ENCODE measurements around the gene OSBPL3. TPM values are rescaled to one million over a fixed set of nuclear protein-coding genes. Genes with fewer than 3 reads are reported as not detected.

OSBPL3 gene
- polyA plus RNA-seq, 1 of the 3 experiments (the other 2 are of a cell fraction), result 23.2 TPM

GRCh38 chr7:24851786-24852185, 128.2 kb downstream of the OSBPL3 start:
- H3K9me3 ChIP-seq, result no peaks in the 10 kb centered on the region
- no peaks in the 10 kb centered on the region for H4K20me1 ChIP-seq (ENCODE audit: insufficient read depth)
- peaks cover 29 to 47% of the 10 kb centered on the region in 2 experiments for H3K36me3 ChIP-seq (replicated peaks in 1 of 2; ENCODE audit: control insufficient read depth in 1 of 2, insufficient read depth in 2 of 2, low read length in 1 of 2)
- no peak overlapping the region for H2AFZ ChIP-seq (ENCODE audit: low read depth)
- H3K9ac ChIP-seq, result no peak overlapping the region
- DNase-seq, result no peak
- H3K4me2 ChIP-seq, result no peak overlapping the region
- H3K4me3 ChIP-seq (ENCODE audit: low read depth in 2 of 2, low read length in 1 of 2), result no peak overlapping the region
- H3K27me3 ChIP-seq (ENCODE audit: insufficient read depth), result no peaks in the 10 kb centered on the region
- H3K9me2 ChIP-seq, result no peaks in the 10 kb centered on the region
- ChIA-PET CTCF (interaction anchor here (0.9 to 1.6 kb wide), 3 partner anchors 23 to 247 kb away, joined by 3 to 9 read pairs (median 3); no protein-coding TSS in a partner anchor), POLR2A (no interaction called here)
- peaks cover 0 to 27% of the 10 kb centered on the region in 2 experiments; a peak in 1 of 4 replicates for H3K4me1 ChIP-seq (ENCODE audit: control insufficient read depth in 1 of 2, insufficient read depth in 2 of 2, low read depth in 1 of 2, low read length in 1 of 2)
- no peaks in the 10 kb centered on the region for H3K79me2 ChIP-seq (ENCODE audit: insufficient read depth)
- TF ChIP-seq FOSL2 (IDR thresholded peaks at IDR 0.05; ENCODE audit: borderline replicate concordance, low read depth) (peak; percentile 80), JUND (IDR thresholded peaks at IDR 0.05) (peak; percentile 74), PBX3 (IDR thresholded peaks at IDR 0.05) (peak; percentile 70), SMC3 (IDR thresholded peaks at IDR 0.05; ENCODE audit: low read depth, low read length) (no peak)
- H3K27ac ChIP-seq (ENCODE audit: low read depth in 2 of 2, low read length in 1 of 2), result peak overlapping the region in 1 of 2 experiments; percentile 7; a peak in 1 of 4 replicates
- H3F3A ChIP-seq (replicated peaks; ENCODE audit: insufficient read depth), result peaks cover 3% of the 10 kb centered on the region

GRCh38 chr7:24848878-24849277, 131.1 kb downstream of the OSBPL3 start:
- Histone ChIP-seq H2AFZ (ENCODE audit: low read depth) (no peak overlapping the region), H3K9ac (no peak overlapping the region), H3K4me2 (no peak overlapping the region), H3K79me2 (ENCODE audit: insufficient read depth) (no peaks in the 10 kb centered on the region), H3K4me3 (ENCODE audit: low read depth in 2 of 2, low read length in 1 of 2) (no peak overlapping the region), H3K36me3 (replicated peaks in 1 of 2; ENCODE audit: control insufficient read depth in 1 of 2, insufficient read depth in 2 of 2, low read length in 1 of 2) (peaks cover 29 to 57% of the 10 kb centered on the region in 2 experiments), H3K9me3 (no peaks in the 10 kb centered on the region), H3F3A (replicated peaks; ENCODE audit: insufficient read depth) (peaks cover 17% of the 10 kb centered on the region), H3K4me1 (ENCODE audit: control insufficient read depth in 1 of 2, insufficient read depth in 2 of 2, low read depth in 1 of 2, low read length in 1 of 2) (peaks cover 0 to 20% of the 10 kb centered on the region in 2 experiments; a peak in 1 of 4 replicates), H4K20me1 (ENCODE audit: insufficient read depth) (no peaks in the 10 kb centered on the region), H3K9me2 (no peaks in the 10 kb centered on the region), H3K27ac (ENCODE audit: low read depth in 2 of 2, low read length in 1 of 2) (no peak overlapping the region), H3K27me3 (ENCODE audit: insufficient read depth) (no peaks in the 10 kb centered on the region)
- CTCF ChIA-PET, result interaction anchor here (1.2 to 1.8 kb wide), 2 partner anchors 221 to 244 kb away, joined by 3 to 5 read pairs; no protein-coding TSS in a partner anchor
- WGBS (ENCODE audit: low lambda C conversion rate), result 93% methylated on average over 16 of the region's 16 CpGs
- POLR2A ChIA-PET, result no interaction called here
- no peak for DNase-seq
- no peak for TF ChIP-seq RFX5 (IDR thresholded peaks at IDR 0.05; ENCODE audit: low read length)
- TF ChIP-seq NRF1 (IDR thresholded peaks at IDR 0.05; ENCODE audit: low read depth, low read length), result no peak
- TF ChIP-seq, protein P1, sequence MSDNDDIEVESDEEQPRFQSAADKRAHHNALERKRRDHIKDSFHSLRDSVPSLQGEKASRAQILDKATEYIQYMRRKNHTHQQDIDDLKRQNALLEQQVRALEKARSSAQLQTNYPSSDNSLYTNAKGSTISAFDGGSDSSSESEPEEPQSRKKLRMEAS (IDR thresholded peaks at IDR 0.05; ENCODE audit: low read depth), result no peak
- no peak for TF ChIP-seq POLR2AphosphoS5 (IDR thresholded peaks at IDR 0.05; ENCODE audit: low read depth, low read length)
- no peak for TF ChIP-seq EP300 (IDR thresholded peaks at IDR 0.05; ENCODE audit: borderline replicate concordance in 1 of 2, low read depth in 1 of 2, low read length in 1 of 2)
- TF ChIP-seq SIN3A (IDR thresholded peaks at IDR 0.05; ENCODE audit: borderline replicate concordance, low read depth, low read length), result no peak
- TF ChIP-seq ZBTB33 (IDR thresholded peaks at IDR 0.05; ENCODE audit: borderline replicate concordance, low read depth), result no peak
- TF ChIP-seq FOXM1 (IDR thresholded peaks at IDR 0.05; ENCODE audit: low read depth), result no peak
- TF ChIP-seq, protein P2, sequence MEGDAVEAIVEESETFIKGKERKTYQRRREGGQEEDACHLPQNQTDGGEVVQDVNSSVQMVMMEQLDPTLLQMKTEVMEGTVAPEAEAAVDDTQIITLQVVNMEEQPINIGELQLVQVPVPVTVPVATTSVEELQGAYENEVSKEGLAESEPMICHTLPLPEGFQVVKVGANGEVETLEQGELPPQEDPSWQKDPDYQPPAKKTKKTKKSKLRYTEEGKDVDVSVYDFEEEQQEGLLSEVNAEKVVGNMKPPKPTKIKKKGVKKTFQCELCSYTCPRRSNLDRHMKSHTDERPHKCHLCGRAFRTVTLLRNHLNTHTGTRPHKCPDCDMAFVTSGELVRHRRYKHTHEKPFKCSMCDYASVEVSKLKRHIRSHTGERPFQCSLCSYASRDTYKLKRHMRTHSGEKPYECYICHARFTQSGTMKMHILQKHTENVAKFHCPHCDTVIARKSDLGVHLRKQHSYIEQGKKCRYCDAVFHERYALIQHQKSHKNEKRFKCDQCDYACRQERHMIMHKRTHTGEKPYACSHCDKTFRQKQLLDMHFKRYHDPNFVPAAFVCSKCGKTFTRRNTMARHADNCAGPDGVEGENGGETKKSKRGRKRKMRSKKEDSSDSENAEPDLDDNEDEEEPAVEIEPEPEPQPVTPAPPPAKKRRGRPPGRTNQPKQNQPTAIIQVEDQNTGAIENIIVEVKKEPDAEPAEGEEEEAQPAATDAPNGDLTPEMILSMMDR (IDR thresholded peaks at IDR 0.05), result no peak
- no peak for TF ChIP-seq PBX3 (IDR thresholded peaks at IDR 0.05)
- no peak for TF ChIP-seq IRF3 (IDR thresholded peaks at IDR 0.05; ENCODE audit: low read depth, low read length)
- TF ChIP-seq RXRA (IDR thresholded peaks at IDR 0.05; ENCODE audit: borderline replicate concordance, low read depth), result no peak

All from SK-N-SH (cell line).